MCF 10A (cell line): ENCODE measurements around the gene FAM124B. TPM values are rescaled to one million over a fixed set of nuclear protein-coding genes. Genes with fewer than 3 reads are reported as not detected.

ENCODE experiments used
- BruUV-seq: library from RNA; stranded (reverse); fragments of 400-500 nt; replicated peaks from 2 replicates; lab custom pipeline; 2021; lab: Mats Ljungman, UMichigan
- CTCF ChIA-PET: fragments of 300-600 bp; sonication (Branson Sonifier 250); formaldehyde crosslinking; extraction: SDS; loops from one replicate; lab custom pipeline; 2021; ENCODE audit warnings: antibody characterized with exemption, inconsistent platforms; lab: Yijun Ruan, JAX
- POLR2A ChIA-PET: fragments of 300-600, 350-650 bp; sonication (Branson Sonifier 250); formaldehyde crosslinking; extraction: SDS; loops from one replicate; lab custom pipeline; 2020; ENCODE audit warnings: antibody characterized with exemption, inconsistent platforms; lab: Yijun Ruan, JAX
- DNase-seq: peaks from one replicate; pipeline ENCODE4 v3.0.0-alpha.2; 2018; ENCODE audit not compliant: unreplicated experiment
- H3K27ac Mint-ChIP-seq: one replicate; pipeline ENCODE4 v1.8.0; 2022; ENCODE audit warnings: mild to moderate bottlenecking, low read depth, mixed read lengths; ENCODE audit not compliant: unreplicated experiment
- H3K27me3 Mint-ChIP-seq: one replicate; pipeline ENCODE4 v1.8.0; 2022; ENCODE audit warnings: mixed read lengths; ENCODE audit not compliant: insufficient read depth, unreplicated experiment
- H3K36me3 Mint-ChIP-seq: one replicate; pipeline ENCODE4 v1.8.0; 2022; ENCODE audit warnings: mild to moderate bottlenecking, moderate library complexity, mixed read lengths; ENCODE audit not compliant: insufficient read depth, unreplicated experiment
- H3K4me1 Mint-ChIP-seq: one replicate; pipeline ENCODE4 v1.8.0; 2022; ENCODE audit warnings: mixed read lengths; ENCODE audit not compliant: insufficient read depth, unreplicated experiment
- H3K4me3 Mint-ChIP-seq: one replicate; pipeline ENCODE4 v1.8.0; 2022; ENCODE audit warnings: mild to moderate bottlenecking, moderate library complexity, mixed read lengths; ENCODE audit not compliant: unreplicated experiment
- H3K9me3 Mint-ChIP-seq: one replicate; pipeline ENCODE4 v1.8.0; 2022; ENCODE audit warnings: mixed read lengths; ENCODE audit not compliant: unreplicated experiment
- CTCF ChIP-seq: fragments of 200-600 bp; IDR thresholded peaks from one replicate; pipeline ENCODE4 v1.8.0; 2022; ENCODE audit warnings: antibody characterized with exemption, mild to moderate bottlenecking; ENCODE audit not compliant: unreplicated experiment
- intact Hi-C: fragments of 100-400 bp; cut with micrococcal nuclease; formaldehyde crosslinking; loops from 2 replicates; pipeline ENCODE4 v1.14.1; 2022
- total RNA-seq: library from RNA; stranded (reverse); gene quantifications from 2 replicates; pipeline ENCODE4 v1.2.3, GENCODE V29; 2022

Gene FAM124B
- total RNA-seq, 1 experiment from 2014 or later, result not detected

GRCh38 chr2:224438726-224439125 is 36.8 kb upstream of the FAM124B start:
- no peak for TF ChIP-seq CTCF
- ChIA-PET POLR2A (no interaction called here), CTCF (interaction anchor here (0.5 to 0.6 kb wide), 3 partner anchors 40 to 1541 kb away, joined by 3 read pairs; no protein-coding TSS in a partner anchor)
- Mint-ChIP-seq H3K4me3 (no peak overlapping the region), H3K36me3 (no peaks in the 10 kb centered on the region), H3K9me3 (peaks cover 7% of the 10 kb centered on the region), H3K4me1 (no peaks in the 10 kb centered on the region), H3K27ac (no peak overlapping the region), H3K27me3 (no peaks in the 10 kb centered on the region)
- DNase-seq, result no peak
- intact Hi-C loops, result no loop called here
- BruUV-seq, result no TSS peak

- H3K27me3 Mint-ChIP-seq, result no peaks in the 10 kb centered on the region
- H3K9me3 Mint-ChIP-seq, result peaks cover 7% of the 10 kb centered on the region
- peak; percentile 26 for DNase-seq
- no peaks in the 10 kb centered on the region for H3K36me3 Mint-ChIP-seq
- ChIA-PET POLR2A (interaction anchor here (1.2 kb wide), 1 partner anchor 11 kb away, joined by 4 read pairs; no protein-coding TSS in a partner anchor), CTCF (interaction anchor here (0.6 kb wide), 1 partner anchor 212 kb away, joined by 4 read pairs; no protein-coding TSS in a partner anchor)
- no peak overlapping the region for H3K27ac Mint-ChIP-seq
- H3K4me3 Mint-ChIP-seq, result no peak overlapping the region
- TF ChIP-seq CTCF, result no peak
- peaks cover 7% of the 10 kb centered on the region for H3K4me1 Mint-ChIP-seq
- intact Hi-C loops, result no loop called here
- BruUV-seq, result no TSS peak
Measured at GRCh38 chr2:224436634-224437033, 34.7 kb upstream of the FAM124B start.

- H3K4me3 Mint-ChIP-seq, result peak overlapping the region; percentile 8
- no peaks in the 10 kb centered on the region for H3K36me3 Mint-ChIP-seq
- BruUV-seq, result no TSS peak
- CTCF ChIA-PET, result no interaction called here
- intact Hi-C loops, result no loop called here
- H3K4me1 Mint-ChIP-seq, result peaks cover 7% of the 10 kb centered on the region
- no peaks in the 10 kb centered on the region for H3K27me3 Mint-ChIP-seq
- POLR2A ChIA-PET, result no interaction called here
- H3K9me3 Mint-ChIP-seq, result peaks cover 7% of the 10 kb centered on the region
- H3K27ac Mint-ChIP-seq, result no peak overlapping the region
- no peak for TF ChIP-seq CTCF
- no peak for DNase-seq
Measured at GRCh38 chr2:224434618-224435017, 32.7 kb upstream of the FAM124B start.

GRCh38 chr2:224433442-224433841 is 31.5 kb upstream of the FAM124B start:
- TF ChIP-seq CTCF, result no peak
- no peaks in the 10 kb centered on the region for H3K36me3 Mint-ChIP-seq
- H3K27ac Mint-ChIP-seq, result no peak overlapping the region

More at GRCh38 chr2:224433442-224433841, 31.5 kb upstream of the FAM124B start:
- intact Hi-C loops, result no loop called here
- no peaks in the 10 kb centered on the region for H3K27me3 Mint-ChIP-seq
- BruUV-seq, result no TSS peak
- H3K9me3 Mint-ChIP-seq, result peaks cover 2% of the 10 kb centered on the region
- no peak for DNase-seq
- H3K4me1 Mint-ChIP-seq, result peaks cover 7% of the 10 kb centered on the region
- ChIA-PET POLR2A (no interaction called here), CTCF (no interaction called here)
- no peak overlapping the region for H3K4me3 Mint-ChIP-seq
